ENCODE measurements around the gene CFAP221. TPM values are rescaled to one million over a fixed set of nuclear protein-coding genes. Genes with fewer than 3 reads are reported as not detected.

The CFAP221 gene
- total RNA-seq, 1 donor from 2014 or later: 1.1 TPM

DNA sequence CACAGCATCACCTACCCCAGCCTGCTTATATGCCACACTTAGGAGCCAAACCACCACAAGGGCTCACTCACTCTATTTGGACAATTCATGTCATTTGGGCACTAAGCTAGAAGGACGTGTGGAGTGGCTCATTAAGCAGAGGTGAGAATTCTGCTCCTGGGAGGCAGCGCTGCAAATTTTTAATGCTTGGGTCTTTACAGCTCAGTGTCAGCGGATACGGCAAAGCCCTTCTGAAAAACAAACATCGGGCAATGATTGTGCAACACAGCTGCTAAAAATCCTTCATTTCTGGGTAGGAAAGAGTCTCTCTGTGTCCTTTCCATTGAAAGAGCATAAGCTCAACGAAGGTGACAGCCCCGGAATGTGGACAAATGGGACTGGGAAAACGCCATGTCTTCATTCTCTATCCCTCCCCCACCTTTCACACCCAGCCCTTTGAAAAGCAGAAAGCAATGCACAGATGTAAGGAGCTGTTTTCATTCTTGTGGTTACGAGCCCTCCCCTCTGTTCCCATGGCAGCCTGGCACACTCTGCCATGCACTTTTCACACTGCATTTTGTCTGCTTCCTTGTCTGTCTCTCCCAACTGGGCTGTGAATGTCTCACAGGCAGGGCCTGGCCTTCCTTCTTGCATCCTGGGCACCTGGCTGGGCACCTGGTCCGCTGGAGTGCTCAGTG is 150.7 kb downstream of the CFAP221 start:
- no peak for DNase-seq (ENCODE audit: extremely low read depth, low read depth, low spot score)

DNA sequence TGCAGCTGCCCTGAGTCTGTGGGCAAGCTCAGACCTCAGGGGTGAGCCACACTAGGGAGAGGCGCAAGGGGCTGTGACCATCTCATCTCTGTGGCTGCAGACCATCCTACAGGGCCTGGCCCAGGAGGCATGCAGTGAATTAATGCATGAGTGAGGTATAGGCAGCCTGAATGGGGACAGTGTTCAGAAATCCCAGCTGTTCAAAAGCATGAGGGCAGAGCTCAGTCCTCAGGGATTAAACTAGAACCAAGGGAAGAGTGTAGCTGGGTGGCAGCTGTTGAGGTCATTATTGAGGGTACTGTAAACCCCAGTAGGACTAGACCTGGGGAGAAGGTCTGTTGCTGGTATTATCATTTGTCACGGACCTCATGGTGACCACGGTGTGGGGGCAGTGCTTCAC is 151.8 kb downstream of the CFAP221 start:
- DNase-seq (ENCODE audit: extremely low read depth, low read depth, low spot score): no peak

GRCh38 chr2:119696494-119697030 is 152.3 kb downstream of the CFAP221 start:
- DNase-seq (ENCODE audit: extremely low read depth, low read depth, low spot score): no peak

GRCh38 chr2:119697290-119698020 is 153.2 kb downstream of the CFAP221 start:
- DNase-seq (ENCODE audit: extremely low read depth, low read depth, low spot score): no peak

DNA sequence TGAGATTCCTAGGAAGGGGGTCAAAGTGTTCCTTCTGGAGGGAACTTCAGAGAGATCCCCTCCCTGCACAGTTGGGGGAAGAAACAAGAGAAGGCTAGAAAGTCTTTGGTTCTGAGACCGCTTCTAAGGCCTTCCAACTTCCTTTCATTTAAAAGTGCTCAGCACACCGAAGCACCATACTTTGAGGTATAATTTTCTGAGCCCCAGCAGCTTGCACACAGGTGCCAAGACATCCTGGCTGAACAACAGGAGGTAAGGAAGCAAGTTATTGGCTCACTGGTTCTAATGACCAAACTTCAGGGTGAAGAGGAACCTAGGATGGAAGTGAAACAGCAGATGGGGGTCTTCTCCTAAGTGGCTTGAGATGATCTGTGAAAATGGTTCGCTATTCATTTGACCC is 154.0 kb downstream of the CFAP221 start:
- no peak for DNase-seq (ENCODE audit: extremely low read depth, low read depth, low spot score)

DNA sequence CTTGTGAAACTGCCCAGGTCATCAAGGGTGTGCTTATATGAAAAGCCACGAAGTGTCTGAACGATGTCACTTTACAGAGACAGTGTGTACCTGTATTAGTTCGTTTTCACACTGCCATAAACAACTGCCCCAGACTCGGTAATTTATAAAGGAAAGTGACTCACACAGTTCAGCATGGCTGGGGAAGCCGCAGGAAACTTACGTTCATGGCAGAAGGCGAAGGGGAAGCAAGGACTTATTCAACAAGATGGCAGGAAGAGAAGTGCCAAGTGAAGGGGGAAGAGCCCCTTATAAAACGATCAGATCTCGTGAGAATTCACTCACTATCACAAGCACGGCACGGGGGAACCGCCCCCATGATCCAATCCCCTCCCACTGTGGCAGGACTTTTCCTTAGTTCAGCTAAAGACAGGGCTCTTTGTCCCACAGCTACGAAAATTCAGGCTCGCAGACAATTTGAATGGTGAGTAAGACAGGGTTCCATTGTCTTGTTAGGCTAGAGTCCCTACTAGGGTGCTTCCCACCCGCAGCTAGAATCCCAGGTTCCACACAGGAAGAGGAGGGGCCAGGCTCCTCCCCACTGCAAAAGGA is 154.9 kb downstream of the CFAP221 start:
- DNase-seq (ENCODE audit: extremely low read depth, low read depth, low spot score): peak; percentile 20

GRCh38 chr2:119700866-119701265 is 156.6 kb downstream of the CFAP221 start:
- DNase-seq (ENCODE audit: extremely low read depth, low read depth, low spot score): no peak

GRCh38 chr2:119701352-119701751 is 157.1 kb downstream of the CFAP221 start:
- DNase-seq (ENCODE audit: extremely low read depth, low read depth, low spot score): no peak

DNA sequence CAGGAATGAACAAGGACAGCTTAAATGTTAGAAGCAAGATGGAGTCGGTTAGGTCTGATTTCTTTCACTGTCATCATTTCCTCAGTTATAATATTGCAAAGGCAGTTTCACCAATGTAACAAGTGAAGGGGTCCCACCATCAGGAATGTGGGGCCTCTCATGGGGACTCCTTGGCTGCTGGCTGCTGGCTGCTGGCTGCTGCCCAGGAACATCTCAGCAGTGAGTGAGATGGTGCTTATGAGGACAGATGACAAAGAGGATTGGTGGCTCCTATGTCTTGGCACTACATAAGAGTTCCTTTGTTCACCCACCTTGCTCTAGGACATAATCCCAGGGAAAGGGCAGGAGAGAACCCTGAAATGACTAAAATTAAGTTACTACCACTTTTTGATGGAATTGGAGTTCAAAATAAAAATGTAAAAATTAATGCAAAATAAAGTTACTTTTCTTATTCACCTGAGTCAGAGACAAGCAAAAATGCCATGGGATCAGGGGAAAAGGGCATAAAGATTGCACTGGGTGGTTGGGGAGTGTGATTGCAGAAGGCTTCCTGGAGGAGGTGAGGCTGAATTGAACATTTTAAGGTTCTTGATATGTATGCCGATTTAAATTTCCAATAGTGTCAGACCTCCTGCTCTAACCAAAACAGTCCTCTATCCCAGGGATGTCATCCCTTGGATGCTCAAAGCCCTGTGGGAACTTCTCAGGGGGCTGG is 158.1 kb downstream of the CFAP221 start:
- DNase-seq (ENCODE audit: extremely low read depth, low read depth, low spot score): no peak

- no peak for DNase-seq (ENCODE audit: extremely low read depth, low read depth, low spot score)
Measured at GRCh38 chr2:119702918-119703401, 158.7 kb downstream of the CFAP221 start.

- DNase-seq (ENCODE audit: extremely low read depth, low read depth, low spot score): no peak
Measured at GRCh38 chr2:119703526-119703925, 159.3 kb downstream of the CFAP221 start.

GRCh38 chr2:119704670-119705120 is 160.4 kb downstream of the CFAP221 start:
- DNase-seq (ENCODE audit: extremely low read depth, low read depth, low spot score): no peak

GRCh38 chr2:119706221-119706620 is 162.0 kb downstream of the CFAP221 start:
- DNase-seq (ENCODE audit: extremely low read depth, low read depth, low spot score): no peak

Other genes starting within 250 kb of the CFAP221 start
- gene C2orf76, start 177.6 kb upstream of the CFAP221 start, total RNA-seq: 7.1 and 13.4 TPM in 2 replicates
- 162 and 202 TPM in 2 replicates for gene DBI, start 177.5 kb upstream of the CFAP221 start, total RNA-seq
- 2.2 and 5.5 TPM in 2 replicates for gene TMEM37, start 112.6 kb upstream of the CFAP221 start, total RNA-seq
- not detected in 2 replicates for gene SCTR, start 20.0 kb upstream of the CFAP221 start, total RNA-seq
- gene TMEM177, start 134.8 kb downstream of the CFAP221 start, total RNA-seq: 12.3 and 15.9 TPM in 2 replicates
- gene PTPN4, start 215.5 kb downstream of the CFAP221 start, total RNA-seq: 43.6 and 46.9 TPM in 2 replicates

Measured in glomerular endothelial cell (primary cell).